Breast epithelium (tissue), 3 donors: ENCODE results near the gene REXO1.

ENCODE experiments used
- CTCF ChIP-seq, 3 donors: fragments of 450-650 bp; IDR thresholded peaks; one replicate each; pipeline ENCODE4 v1.5.1; 2016 to 2017; ENCODE audit warnings: antibody characterized with exemption in 3 of 3, mild to moderate bottlenecking in 3 of 3, moderate library complexity in 3 of 3
- POLR2A ChIP-seq: fragments of 450-650 bp; IDR thresholded peaks from one replicate; pipeline ENCODE4 v1.6.1; 2016; ENCODE audit warnings: antibody characterized with exemption, mild to moderate bottlenecking, moderate library complexity
- POLR2AphosphoS5 ChIP-seq, 3 donors: sonication (generic); formaldehyde crosslinking; IDR thresholded peaks; one replicate each; pipeline ENCODE4 v1.6.1; 2017; ENCODE audit warnings: antibody characterized with exemption in 3 of 3

GRCh38 chr19:1858412-1859081 is 10.3 kb upstream of the REXO1 start:
- TF ChIP-seq CTCF (IDR thresholded peaks at IDR 0.05) = no peak
- TF ChIP-seq POLR2A = no peak
- TF ChIP-seq POLR2AphosphoS5 (IDR thresholded peaks at IDR 0.05) = no peak
